ENCODE measurements around the gene ORAI3.
"Not testable (repeated sequence)": the region's sequence is repeated elsewhere in the genome, so short reads cannot be mapped to it uniquely, and the experiment has no call there.

The ORAI3 gene

DNA sequence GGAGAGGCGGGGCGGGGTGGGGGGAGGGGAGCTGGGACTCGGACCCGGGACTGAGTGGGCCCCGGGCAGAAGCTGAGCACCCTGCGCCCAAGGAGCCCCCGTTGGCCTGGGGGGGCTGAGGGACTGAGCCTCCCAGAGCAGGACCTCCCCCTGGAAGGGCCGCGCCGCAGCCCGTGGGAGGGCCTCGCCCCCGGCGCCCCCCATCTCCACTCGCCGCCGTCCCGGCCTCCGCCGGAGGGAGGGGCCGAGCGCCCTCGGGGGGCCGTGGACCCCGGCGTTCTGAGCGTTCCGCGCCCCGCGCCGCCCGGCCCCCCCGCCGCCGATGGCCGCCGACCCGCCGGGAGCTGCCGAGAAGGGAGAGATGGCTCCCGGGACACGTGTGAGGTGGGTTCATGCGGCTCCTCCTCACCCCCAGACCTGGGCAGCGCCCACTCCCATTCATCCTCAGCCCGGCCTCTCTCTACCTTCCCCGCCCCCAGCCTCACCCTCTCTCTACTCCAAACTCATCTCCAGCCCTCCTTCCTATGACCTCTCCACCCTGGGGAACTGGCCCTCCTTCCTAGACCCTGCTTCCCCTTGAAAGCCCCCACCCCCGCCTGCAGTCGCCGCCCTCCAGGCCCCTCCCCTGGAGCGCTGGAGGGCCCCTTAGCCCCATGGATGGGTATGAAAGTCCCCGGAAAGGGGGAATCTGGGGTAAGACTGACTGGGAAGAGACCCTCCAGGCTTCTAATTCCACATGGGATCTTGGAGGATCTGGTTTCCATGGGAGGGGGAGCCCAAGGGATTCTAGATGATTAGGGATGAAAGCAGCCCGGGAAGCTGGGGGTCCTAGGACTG, 24.6 kb upstream of the ORAI3 start:
- DNase-seq (ENCODE audit: low read depth in 2 of 2), result no peak

DNA sequence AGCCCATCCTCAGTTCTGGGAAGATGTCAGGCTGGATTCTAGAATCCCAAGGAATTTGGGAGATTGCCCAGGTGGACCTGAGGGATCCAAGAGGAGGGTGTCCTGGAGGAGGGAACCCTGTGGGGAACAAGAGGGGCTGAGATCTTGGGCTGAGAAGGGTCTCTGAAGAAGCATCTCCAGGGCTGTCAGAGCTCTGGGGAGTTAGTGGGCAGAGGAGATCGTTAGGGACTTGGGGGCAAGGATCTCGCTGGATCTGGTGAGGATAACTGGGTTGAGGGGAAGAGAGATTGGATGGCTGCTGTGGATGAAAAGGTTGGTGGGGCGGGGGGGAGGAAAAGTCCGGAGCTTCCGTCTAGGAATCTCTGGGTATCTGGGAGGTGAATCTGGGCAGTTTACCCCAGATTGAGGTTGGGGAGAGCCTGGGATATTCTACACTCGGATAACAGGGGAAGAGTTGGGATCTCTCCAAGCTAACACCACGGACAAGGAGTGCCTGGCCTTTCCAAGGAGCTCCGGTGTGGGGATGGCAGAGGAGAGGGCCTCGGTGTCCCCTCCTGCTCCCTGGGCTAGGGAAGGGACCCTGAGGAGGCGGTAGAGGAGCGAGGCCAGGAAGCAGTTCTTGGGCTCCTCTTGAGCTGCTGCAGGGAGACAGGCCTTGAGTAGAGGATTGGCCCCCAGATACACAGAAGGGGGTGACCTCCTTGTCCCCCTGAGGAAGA, 23.8 kb upstream of the ORAI3 start:
- no peak for DNase-seq (ENCODE audit: low read depth in 2 of 2)

DNA sequence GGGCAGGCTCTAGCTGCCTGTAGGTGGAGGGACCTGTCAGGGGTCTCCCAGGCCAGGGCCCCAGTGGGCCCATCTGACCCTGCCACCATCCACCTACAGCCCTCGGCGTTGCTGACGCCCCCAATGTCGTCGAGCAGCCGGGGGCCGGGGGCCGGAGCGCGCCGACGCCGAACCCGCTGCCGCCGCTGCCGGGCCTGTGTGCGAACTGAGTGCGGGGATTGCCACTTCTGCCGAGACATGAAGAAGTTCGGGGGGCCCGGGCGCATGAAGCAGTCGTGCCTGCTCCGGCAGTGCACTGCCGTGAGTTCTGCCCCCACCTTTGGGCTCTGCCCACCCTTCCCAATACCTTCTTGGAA, 23.3 kb upstream of the ORAI3 start:
- no peak for DNase-seq (ENCODE audit: low read depth in 2 of 2)

DNA sequence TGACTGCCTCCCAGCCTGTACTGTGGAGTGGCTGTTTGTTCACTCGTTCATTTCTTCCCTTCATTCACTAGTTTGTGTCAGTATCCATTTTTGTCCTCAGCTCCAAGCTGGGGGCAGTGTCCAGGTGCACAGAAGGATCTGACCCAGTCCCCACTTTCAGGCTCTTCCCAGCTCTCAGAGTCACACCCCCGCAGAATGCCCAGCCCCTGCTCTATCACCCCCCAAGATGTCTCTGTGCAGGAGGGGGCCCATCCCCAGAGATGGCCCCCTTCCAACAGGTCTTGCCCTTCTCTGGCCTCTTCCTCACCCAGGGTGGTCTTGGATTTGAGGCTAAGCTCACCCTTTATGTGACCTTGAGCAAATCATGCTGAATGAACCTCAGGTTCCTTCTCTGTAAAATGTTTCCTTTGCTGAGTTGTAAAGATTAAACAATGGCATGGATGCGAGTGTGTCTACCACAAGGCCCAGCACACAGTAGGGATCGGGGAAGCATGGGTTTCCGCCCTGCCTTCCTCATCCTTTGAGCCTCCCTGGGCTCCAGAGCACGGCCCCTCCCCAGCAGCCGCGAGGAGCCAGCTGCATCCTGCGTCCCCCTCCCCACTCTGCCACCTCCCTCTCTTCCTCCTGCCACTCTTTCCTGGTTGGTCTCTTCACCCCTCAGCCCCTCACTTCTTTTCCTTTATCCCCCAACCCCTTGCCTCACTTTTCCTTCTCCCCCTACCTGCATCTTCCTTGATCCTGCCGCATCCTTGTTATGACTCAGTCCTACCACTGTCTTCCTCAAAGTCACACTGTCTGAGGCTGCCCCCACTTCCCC, 22.7 kb upstream of the ORAI3 start:
- DNase-seq (ENCODE audit: low read depth in 2 of 2), result no peak

- DNase-seq (ENCODE audit: low read depth in 2 of 2), result no peak
These were observed 21.7 kb upstream of the ORAI3 start for GRCh38 chr16:30926937-30927788.

- DNase-seq (ENCODE audit: low read depth in 2 of 2), result no peak
These were observed 21.0 kb upstream of the ORAI3 start for GRCh38 chr16:30927789-30928378.

DNA sequence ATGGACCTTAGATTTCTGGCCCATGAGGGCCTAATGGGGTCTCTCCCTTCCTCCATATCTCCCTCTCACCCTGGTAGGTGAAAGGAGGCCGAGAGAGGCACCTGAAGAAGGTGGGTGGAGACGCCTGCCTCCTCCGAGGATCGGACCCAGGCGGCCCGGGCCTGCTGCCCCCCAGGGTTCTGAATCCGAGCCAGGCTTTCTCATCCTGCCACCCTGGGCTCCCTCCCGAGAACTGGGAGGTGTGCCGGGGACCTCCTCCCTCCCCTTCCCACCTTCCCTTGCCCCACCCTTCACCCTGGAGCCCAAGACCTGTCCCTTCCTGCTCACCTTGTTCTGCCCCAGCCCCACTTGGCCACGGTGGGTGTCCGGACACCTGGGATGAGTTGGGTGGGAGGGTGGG, 20.5 kb upstream of the ORAI3 start:
- no peak for DNase-seq (ENCODE audit: low read depth in 2 of 2)

- DNase-seq (ENCODE audit: low read depth in 2 of 2), result no peak
These were observed 19.7 kb upstream of the ORAI3 start for GRCh38 chr16:30929167-30929566.

DNA sequence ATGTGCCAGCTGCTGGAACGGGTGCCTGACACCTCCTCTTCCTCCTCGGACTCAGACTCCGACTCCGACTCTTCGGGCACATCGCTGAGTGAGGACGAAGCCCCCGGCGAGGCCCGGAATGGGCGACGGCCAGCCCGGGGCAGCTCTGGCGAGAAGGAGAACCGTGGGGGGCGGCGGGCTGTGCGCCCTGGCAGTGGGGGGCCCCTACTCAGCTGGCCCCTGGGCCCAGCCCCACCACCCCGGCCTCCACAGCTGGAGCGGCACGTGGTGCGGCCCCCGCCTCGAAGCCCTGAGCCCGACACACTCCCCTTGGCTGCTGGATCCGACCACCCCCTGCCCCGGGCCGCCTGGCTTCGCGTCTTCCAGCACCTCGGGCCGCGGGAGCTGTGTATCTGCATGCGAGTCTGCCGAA, 18.7 kb upstream of the ORAI3 start:
- DNase-seq (ENCODE audit: low read depth in 2 of 2), result no peak

GRCh38 chr16:30931068-30931650, 17.7 kb upstream of the ORAI3 start:
- no peak for DNase-seq (ENCODE audit: low read depth in 2 of 2)

GRCh38 chr16:30934827-30935557, 13.9 kb upstream of the ORAI3 start:
- no peak for DNase-seq (ENCODE audit: low read depth in 2 of 2)

- no peak for DNase-seq (ENCODE audit: low read depth in 2 of 2)
These were observed 11.2 kb upstream of the ORAI3 start for GRCh38 chr16:30937692-30938091.

DNA sequence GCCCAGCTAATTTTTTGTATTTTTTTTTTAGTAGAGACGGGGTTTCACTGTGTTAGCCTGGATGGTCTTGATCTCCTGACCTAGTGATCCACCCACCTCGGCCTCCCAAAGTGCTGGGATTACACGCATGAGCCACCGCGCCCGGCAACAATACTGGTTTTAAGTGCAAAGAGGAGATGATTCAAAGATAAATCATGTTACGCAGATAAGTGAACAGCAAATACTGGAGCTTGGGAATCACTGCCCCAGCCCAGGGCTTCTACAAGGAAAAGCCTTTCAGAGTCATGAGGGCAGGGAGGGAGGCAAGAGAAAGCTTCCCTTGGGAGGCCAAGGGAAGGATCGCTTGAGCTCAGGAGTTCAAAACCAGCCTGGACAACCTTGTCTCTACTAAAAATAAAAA, 9.3 kb upstream of the ORAI3 start:
- not testable (repeated sequence) for DNase-seq (ENCODE audit: low read depth in 2 of 2)

GRCh38 chr16:30941600-30942425, 7.1 kb upstream of the ORAI3 start:
- no peak for DNase-seq (ENCODE audit: low read depth in 2 of 2)

DNA sequence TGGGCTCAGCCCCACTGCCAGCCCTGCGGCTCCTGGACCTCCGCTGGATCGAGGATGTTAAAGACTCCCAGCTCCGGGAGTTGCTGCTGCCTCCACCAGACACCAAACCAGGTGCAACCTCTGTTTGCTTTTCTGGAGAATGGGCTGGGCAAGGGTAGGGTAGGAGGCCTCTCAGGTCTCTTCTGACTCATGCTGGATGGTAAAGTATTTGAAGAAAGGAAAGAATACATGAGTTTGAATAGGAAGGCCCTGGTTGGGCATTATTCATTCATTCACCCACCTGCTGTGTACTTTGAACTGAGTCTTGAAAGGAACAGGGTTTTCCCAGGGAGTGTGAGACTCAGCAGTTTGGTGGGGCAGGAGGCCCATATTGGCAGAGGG, 6.5 kb upstream of the ORAI3 start:
- DNase-seq (ENCODE audit: low read depth in 2 of 2), result no peak

DNA sequence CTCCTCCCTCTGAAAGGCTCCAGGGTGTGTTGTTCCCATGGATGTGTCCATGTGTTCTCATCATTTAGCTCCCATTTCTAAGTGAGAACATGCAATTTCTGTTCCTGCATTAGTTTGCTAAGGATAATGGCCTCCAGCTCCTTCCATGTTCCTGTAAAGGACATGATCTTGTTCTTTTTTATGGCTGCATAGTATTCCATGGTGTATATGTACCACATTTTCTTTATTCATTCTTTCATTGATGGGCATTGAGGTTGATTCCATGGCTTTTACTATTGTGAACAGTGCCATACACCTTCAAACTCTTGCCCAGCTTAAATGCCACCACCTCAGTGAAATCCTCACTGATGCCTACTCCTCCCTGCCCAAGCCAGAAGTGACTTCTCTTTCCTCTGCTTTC, 4.5 kb upstream of the ORAI3 start:
- DNase-seq (ENCODE audit: low read depth in 2 of 2), result no peak

GRCh38 chr16:30946671-30947540, 2.0 kb upstream of the ORAI3 start:
- DNase-seq (ENCODE audit: low read depth in 2 of 2), result no peak

DNA sequence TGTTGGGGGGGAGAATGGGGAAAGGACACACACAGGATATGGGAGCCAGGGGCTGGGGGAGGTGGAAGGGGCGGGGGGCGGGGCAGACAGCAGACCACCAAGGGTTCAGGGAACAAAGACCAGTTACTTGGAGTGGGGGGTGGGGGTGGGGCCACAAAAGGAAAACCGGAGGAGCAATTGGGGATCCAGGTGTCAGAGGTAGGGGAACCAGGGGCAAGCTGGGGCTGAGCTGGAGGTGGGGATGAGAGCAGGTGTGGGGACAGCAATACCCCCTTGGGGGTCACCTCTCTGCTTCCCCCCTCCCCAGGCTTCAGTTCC, 1.4 kb upstream of the ORAI3 start:
- no peak for DNase-seq (ENCODE audit: low read depth in 2 of 2)
